Activated CD4-positive, alpha-beta T cell treated with anti-CD3 and anti-CD28 coated beads, Interleukin-2, amount 10 ng/mL, durations not matched to agents 7 days and 5 days (primary cell): ENCODE measurements around the gene ANTKMT. TPM values are rescaled to one million over a fixed set of nuclear protein-coding genes. Genes with fewer than 3 reads are reported as not detected.

Source experiments
- CTCF ChIA-PET: fragments of 350-600 bp; sonication (Branson Sonifier 250); formaldehyde crosslinking; loops from one replicate; lab custom pipeline; 2021; ENCODE audit warnings: antibody characterized with exemption; lab: Charles Lee
- POLR2A ChIA-PET: fragments of 350-600 bp; sonication (Branson Sonifier 250); formaldehyde crosslinking; loops from one replicate; lab custom pipeline; 2021; ENCODE audit warnings: antibody characterized with exemption; lab: Charles Lee
- DNase-seq: peaks from one replicate; pipeline ENCODE4 v3.0.0-alpha.2; 2020
- H3K27ac Mint-ChIP-seq: one replicate; pipeline ENCODE4 v1.8.0; 2021; ENCODE audit warnings: mild to moderate bottlenecking, moderate library complexity, mixed read lengths
- H3K27me3 Mint-ChIP-seq: one replicate; pipeline ENCODE4 v1.8.0; 2021; ENCODE audit warnings: mixed read lengths
- H3K36me3 Mint-ChIP-seq: one replicate; pipeline ENCODE4 v1.8.0; 2021; ENCODE audit warnings: low read depth, mixed read lengths
- H3K4me1 Mint-ChIP-seq: one replicate; pipeline ENCODE4 v1.8.0; 2021; ENCODE audit warnings: mixed read lengths
- H3K4me3 Mint-ChIP-seq: one replicate; pipeline ENCODE4 v1.8.0; 2021; ENCODE audit warnings: mild to moderate bottlenecking, moderate library complexity, mixed read lengths
- H3K9me3 Mint-ChIP-seq: one replicate; pipeline ENCODE4 v1.8.0; 2021; ENCODE audit warnings: mixed read lengths
- total RNA-seq, 2 experiments: library from RNA; stranded (reverse); gene quantifications; one replicate each; pipeline ENCODE4 v1.2.3, GENCODE V29; 2021

ANTKMT gene, protein sequence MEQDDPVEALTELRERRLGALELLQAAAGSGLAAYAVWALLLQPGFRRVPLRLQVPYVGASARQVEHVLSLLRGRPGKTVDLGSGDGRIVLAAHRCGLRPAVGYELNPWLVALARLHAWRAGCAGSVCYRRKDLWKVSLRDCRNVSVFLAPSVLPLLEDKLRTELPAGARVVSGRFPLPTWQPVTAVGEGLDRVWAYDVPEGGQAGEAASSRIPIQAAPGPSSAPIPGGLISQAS
- 1 to 10 TPM; 5.5 to 8.7 TPM for total RNA-seq

DNA sequence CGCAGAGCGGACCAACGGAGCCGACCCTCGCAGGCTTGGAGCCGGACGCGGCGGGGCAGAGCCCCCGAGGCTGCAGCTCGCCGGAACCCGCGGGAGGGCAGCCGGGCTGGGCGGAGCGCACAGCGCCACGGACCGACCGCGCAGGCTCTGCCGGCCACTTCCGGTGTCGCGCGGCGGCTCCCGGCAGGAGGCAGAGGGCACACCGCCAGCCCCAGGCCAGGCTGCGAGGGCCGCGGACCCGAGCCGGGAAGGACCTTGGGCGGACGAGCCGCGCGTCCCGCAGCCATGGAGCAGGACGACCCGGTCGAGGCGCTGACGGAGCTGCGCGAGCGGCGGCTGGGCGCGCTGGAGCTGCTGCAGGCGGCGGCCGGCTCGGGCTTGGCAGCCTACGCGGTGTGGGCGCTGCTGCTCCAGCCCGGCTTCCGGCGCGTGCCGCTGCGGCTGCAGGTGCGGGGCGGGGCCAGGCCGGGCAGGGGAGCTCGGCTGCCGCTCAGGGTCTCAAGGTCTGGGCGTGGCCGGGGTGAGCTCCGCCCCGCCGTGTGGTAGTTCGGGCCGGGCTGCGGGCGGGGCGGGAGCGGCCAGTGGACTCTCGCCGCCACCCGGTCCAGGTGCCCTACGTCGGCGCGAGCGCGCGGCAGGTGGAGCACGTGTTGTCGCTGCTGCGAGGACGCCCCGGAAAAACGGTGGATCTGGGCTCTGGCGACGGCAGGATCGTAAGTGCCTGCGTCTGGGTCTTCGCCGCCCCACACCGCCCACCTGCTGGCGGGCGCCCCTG is at the start of gene ANTKMT:
TSS of gene ANTKMT (plus strand) at position 157 of the 775 bp plus-strand sequence. CDS start at position 286, 129 bp downstream.
- peaks cover 6% of the 10 kb centered on the region for H3K27me3 Mint-ChIP-seq
- peak within 1 kb of the TSS; percentile 76 for H3K27ac Mint-ChIP-seq
- H3K4me3 Mint-ChIP-seq = peak within 1 kb of the TSS; percentile 68
- H3K36me3 Mint-ChIP-seq = no peaks in the 10 kb centered on the region
- DNase-seq = peak; percentile 68
- POLR2A ChIA-PET = interaction anchor here (0.8 to 1.1 kb wide), 3 partner anchors 26 to 85 kb away, joined by 3 to 4 read pairs (median 3); partner anchors contain the start of gene METTL26
- no peaks in the 10 kb centered on the region for H3K9me3 Mint-ChIP-seq
- CTCF ChIA-PET = interaction anchor here (0.6 to 2.2 kb wide), 7 partner anchors 9 to 895 kb away, joined by 3 to 9 read pairs (median 4); partner anchors contain the start of genes CHTF18, CIAO3 and RPUSD1
- H3K4me1 Mint-ChIP-seq = peaks cover 14% of the 10 kb centered on the region

DNA sequence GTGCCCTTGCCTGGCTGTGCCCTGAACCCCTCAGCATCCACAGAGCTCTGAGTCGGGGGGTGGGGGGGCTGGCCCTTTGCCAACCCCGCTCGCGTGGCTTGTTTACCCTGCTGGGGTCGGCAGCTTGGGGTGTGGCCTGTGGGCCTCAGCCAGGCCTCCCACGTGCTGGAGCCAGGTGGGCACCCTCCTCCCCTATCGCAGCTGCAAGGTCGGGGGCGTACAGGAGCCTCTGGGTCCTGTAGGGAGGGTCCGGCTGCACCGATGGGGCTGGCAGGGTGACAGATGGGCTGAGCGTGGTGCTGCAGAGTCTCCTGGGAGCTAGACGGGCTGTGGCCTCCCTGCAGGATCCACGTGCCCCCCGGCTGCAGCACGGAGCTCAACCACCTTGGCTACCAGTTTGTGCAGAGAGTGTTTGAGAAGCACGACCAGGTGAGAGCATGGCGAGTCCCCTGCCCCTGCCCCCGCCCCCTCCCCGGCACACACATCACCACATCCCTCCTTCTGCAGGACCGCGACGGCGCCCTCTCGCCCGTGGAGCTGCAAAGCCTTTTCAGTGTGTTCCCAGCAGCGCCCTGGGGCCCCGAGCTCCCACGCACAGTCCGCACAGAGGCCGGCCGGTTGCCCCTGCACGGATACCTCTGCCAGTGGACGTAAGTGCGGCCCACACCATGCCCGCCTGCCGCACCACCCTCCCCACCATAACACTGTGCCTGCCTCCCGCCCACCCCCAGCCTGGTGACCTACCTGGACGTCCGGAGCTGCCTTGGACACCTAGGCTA is 49.4 kb upstream of the ANTKMT start:
- no peak for DNase-seq
- Mint-ChIP-seq H3K36me3 (peaks cover 6% of the 10 kb centered on the region), H3K9me3 (no peaks in the 10 kb centered on the region), H3K27me3 (peaks cover 3% of the 10 kb centered on the region), H3K4me3 (no peak overlapping the region), H3K4me1 (peaks cover 8% of the 10 kb centered on the region), H3K27ac (no peak overlapping the region)
- CTCF ChIA-PET = interaction anchor here (0.7 kb wide), 1 partner anchor 24 kb away, joined by 3 read pairs; no protein-coding TSS in a partner anchor
- POLR2A ChIA-PET = no interaction called here

DNA sequence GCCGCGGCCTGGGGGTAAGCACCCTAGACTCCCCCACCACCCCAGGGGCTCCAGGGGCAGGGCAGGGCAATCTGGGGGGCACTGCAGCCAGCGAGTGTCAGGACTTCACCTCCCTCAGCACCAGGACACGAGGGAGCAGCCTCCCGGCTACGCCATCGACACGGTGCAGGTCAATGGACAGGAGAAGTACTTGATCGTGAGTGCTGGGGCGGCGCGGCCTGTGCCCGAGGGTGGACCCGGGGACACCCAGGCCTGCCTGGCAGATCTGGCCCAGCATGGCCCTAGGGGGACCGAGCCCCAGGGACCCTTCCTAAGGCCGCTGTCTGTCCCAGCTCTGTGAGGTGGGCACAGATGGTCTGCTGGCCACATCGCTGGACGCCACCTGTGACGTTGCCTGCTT is 48.6 kb upstream of the ANTKMT start:
- ChIA-PET POLR2A (no interaction called here), CTCF (interaction anchor here (1.4 kb wide), 1 partner anchor 12 kb away, joined by 4 read pairs; the partner anchor contains the start of gene JMJD8)
- peaks cover 3% of the 10 kb centered on the region for H3K27me3 Mint-ChIP-seq
- H3K9me3 Mint-ChIP-seq = no peaks in the 10 kb centered on the region
- peaks cover 6% of the 10 kb centered on the region for H3K36me3 Mint-ChIP-seq
- H3K4me3 Mint-ChIP-seq = no peak overlapping the region
- DNase-seq = no peak
- no peak overlapping the region for H3K27ac Mint-ChIP-seq
- peaks cover 10% of the 10 kb centered on the region for H3K4me1 Mint-ChIP-seq

DNA sequence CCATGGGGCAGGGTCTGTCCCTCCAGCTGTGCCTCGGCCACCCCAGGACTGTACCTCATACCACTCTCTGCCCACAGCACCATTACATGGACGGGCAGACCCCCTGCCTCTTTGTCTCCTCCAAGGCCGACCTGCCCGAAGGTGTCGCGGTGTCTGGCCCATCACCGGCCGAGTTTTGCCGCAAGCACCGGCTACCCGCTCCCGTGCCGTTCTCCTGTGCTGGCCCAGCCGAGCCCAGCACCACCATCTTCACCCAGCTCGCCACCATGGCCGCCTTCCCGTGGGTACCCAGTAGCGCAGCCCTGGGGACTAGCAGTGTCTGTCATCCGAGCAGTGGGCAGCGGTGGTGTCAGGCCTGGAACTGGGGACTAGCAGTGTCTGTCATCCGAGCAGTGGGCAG is 48.1 kb upstream of the ANTKMT start:
- CTCF ChIA-PET = interaction anchor here (1.4 kb wide), 1 partner anchor 12 kb away, joined by 4 read pairs; the partner anchor contains the start of gene JMJD8
- Mint-ChIP-seq H3K27me3 (peaks cover 3% of the 10 kb centered on the region), H3K4me1 (peaks cover 6% of the 10 kb centered on the region), H3K27ac (no peak overlapping the region), H3K9me3 (no peaks in the 10 kb centered on the region), H3K4me3 (no peak overlapping the region), H3K36me3 (peaks cover 6% of the 10 kb centered on the region)
- POLR2A ChIA-PET = no interaction called here
- DNase-seq = no peak

DNA sequence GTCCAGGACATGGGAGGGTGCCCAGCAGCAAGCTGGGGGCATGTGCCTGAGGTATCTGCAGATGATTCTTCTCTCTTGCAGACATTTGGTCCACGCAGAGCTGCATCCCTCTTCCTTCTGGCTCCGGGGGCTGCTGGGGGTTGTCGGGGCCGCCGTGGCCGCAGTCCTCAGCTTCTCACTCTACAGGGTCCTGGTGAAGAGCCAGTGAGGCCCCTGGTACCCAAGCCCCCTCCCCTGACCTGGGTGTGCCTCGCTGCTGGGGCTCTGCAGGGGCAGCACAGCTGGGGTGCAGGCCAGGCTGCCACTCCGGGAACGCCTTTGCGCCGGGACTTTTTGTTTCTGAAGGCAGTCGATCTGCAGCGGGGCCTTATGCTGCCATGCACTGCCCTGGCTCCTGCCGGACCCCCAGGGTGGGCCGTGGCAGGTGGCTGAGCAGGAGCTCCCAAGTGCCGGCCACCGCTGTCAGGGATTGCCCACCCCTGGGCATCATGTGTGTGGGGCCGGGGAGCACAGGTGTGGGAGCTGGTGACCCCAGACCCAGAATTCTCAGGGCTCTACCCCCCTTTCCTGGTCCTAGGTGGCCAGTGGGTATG is 47.5 kb upstream of the ANTKMT start:
- CTCF ChIA-PET = interaction anchor here (1.4 kb wide), 1 partner anchor 11 kb away, joined by 4 read pairs; the partner anchor contains the start of gene JMJD8
- POLR2A ChIA-PET = no interaction called here

DNA sequence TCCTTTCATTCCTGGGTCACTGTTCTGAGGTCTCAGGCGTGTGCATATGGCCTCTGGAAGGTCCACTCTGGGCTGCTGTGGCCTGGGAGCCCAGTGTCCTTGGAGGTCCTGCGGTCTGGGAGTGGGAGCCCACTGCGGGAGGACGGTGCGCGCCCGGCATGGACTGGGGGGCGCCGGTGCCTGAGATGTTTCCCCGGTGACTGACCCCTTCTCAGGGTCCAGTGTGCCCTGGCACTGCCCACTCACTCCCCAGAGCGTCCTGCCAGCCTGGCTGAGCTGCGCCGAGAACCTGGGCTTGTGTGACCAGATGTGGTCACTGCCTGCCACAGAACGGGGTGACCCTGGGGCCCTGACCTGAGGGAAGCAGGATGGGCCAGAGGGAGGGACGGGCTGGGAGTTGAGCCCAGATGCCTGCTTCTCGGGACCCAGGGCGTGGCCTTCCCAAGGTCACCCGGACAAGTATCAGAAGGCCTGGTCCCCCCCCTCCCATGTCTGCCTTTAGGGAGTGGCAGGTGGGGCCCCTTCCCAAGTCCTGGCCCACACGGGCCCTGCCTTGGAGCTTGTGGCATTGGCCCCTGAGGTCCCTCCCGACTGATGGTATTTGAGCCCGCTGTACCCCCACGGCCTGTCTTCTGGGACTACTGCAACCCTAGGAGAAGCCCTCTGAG is 46.6 kb upstream of the ANTKMT start:
- H3K4me3 Mint-ChIP-seq = no peak overlapping the region
- H3K27me3 Mint-ChIP-seq = peaks cover 3% of the 10 kb centered on the region
- H3K4me1 Mint-ChIP-seq = peaks cover 10% of the 10 kb centered on the region
- peaks cover 6% of the 10 kb centered on the region for H3K36me3 Mint-ChIP-seq
- H3K9me3 Mint-ChIP-seq = no peaks in the 10 kb centered on the region
- CTCF ChIA-PET = interaction anchor here (1.4 kb wide), 1 partner anchor 16 kb away, joined by 4 read pairs; the partner anchor contains the start of gene WDR24
- no peak for DNase-seq
- H3K27ac Mint-ChIP-seq = no peak overlapping the region
- POLR2A ChIA-PET = no interaction called here

More for the DNA sequence above, 47.5 kb upstream of the ANTKMT start:
- DNase-seq = no peak
- H3K36me3 Mint-ChIP-seq = peaks cover 6% of the 10 kb centered on the region
- H3K27me3 Mint-ChIP-seq = peaks cover 3% of the 10 kb centered on the region
- H3K27ac Mint-ChIP-seq = no peak overlapping the region
- peaks cover 6% of the 10 kb centered on the region for H3K4me1 Mint-ChIP-seq
- no peak overlapping the region for H3K4me3 Mint-ChIP-seq
- no peaks in the 10 kb centered on the region for H3K9me3 Mint-ChIP-seq

DNA sequence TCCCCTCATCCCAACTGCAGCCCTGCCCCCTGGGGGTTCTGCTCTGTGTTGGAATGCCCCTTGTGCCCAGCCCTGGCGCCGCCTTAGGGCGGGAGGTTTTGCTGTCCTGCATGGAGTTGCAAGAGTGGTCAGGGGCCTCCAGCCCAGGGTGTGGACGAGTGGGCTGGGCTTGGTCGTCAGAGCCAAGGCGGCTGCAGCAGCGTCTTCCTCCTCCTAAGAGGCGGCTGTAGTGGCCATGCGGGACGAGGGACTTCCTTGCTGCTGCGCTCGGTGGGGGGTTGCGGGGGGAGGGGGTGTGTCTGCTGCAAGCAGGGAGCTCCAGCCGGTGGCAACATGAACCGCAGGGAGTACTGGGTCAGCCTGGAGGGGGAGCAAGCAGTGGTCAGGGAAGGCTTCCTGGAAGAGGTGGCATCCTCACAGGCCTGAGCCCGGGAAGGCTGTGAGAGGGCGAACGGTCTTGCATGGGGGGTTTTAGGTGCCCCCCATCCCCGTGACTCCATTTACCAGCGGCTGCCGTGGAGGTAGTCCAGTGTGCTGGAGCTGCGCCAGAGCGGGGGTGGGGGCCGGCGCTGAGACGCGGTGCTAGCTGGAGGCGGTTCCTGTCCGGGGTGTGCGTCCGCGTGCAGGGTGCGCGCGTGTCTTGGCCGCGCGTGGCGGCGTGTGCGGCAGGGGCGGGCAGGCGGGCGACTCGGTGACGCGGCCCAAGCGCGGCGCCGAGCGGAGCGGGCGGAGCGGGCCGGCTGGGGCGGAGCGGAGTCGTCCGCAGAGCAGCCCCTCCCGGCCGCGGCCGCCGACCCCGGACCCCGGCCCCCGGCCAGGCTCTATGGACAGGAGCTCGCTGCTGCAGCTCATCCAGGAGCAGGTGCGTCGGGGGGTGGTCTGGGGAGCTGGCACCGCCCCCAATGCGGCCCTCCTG is 45.7 kb upstream of the ANTKMT start, which contains the start of gene RHBDL1:
TSS of gene RHBDL1 (plus strand) at position 704 of the 916 bp plus-strand sequence. CDS start at position 824, 120 bp downstream.
- Mint-ChIP-seq H3K27me3 (peaks cover 3% of the 10 kb centered on the region), H3K9me3 (no peaks in the 10 kb centered on the region), H3K4me3 (no peak within 1 kb of the TSS), H3K4me1 (peaks cover 10% of the 10 kb centered on the region), H3K36me3 (peaks cover 5% of the 10 kb centered on the region), H3K27ac (no peak within 1 kb of the TSS)
- ChIA-PET CTCF (interaction anchor here (0.9 to 1.4 kb wide), 3 partner anchors 15 to 39 kb away, joined by 4 to 6 read pairs (median 6); partner anchors contain the start of genes METTL26 and WDR24), POLR2A (no interaction called here)
- DNase-seq = no peak

DNA sequence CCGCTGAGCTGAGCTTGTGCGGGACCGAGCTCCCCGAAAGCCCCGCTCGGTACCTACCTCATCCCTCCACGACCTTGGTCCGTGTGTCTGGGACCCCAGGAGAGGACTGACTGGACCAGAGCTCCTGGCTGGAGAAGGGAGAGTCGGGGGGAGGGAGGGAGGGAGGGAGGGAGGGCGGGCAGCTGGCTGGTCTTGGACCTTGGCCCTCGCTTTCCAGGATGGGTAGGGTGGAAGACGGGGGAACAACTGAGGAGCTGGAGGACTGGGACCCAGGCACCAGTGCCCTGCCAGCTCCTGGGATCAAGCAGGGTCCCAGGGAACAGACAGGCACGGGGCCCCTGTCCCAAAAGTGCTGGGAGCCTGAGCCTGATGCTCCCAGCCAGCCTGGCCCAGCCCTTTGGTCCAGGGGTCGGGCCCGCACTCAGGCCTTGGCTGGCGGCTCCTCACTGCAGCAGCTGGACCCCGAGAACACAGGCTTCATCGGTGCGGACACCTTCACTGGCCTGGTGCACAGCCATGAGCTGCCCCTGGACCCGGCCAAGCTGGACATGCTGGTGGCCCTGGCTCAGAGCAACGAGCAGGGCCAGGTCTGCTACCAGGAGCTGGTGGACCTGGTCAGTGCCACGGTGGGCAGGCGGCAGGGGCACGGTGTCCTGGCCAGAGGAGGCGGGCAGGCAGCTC is 44.9 kb upstream of the ANTKMT start:
- ChIA-PET POLR2A (no interaction called here), CTCF (interaction anchor here (0.9 to 1.2 kb wide), 2 partner anchors 22 to 40 kb away, joined by 6 read pairs; partner anchors contain the start of gene METTL26)
- Mint-ChIP-seq H3K27me3 (peaks cover 3% of the 10 kb centered on the region), H3K27ac (no peak overlapping the region), H3K4me1 (peaks cover 13% of the 10 kb centered on the region), H3K9me3 (no peaks in the 10 kb centered on the region), H3K4me3 (no peak overlapping the region), H3K36me3 (peaks cover 7% of the 10 kb centered on the region)
- no peak for DNase-seq

DNA sequence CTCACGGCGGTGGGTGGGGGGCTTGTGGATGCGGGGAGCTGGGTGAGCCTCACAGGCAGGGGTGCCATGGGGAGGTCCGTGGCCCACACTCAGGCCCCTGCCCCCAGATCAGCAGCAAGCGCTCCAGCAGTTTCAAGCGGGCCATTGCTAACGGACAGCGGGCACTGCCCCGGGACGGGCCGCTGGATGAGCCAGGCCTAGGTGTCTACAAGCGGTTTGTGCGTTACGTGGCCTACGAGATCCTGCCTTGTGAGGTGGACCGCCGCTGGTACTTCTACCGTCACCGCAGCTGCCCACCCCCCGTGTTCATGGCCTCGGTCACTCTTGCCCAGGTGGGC is 44.4 kb upstream of the ANTKMT start:
- Mint-ChIP-seq H3K4me1 (peaks cover 18% of the 10 kb centered on the region), H3K9me3 (no peaks in the 10 kb centered on the region), H3K27ac (no peak overlapping the region), H3K36me3 (peaks cover 8% of the 10 kb centered on the region), H3K27me3 (peaks cover 3% of the 10 kb centered on the region), H3K4me3 (no peak overlapping the region)
- no peak for DNase-seq
- POLR2A ChIA-PET = no interaction called here
- CTCF ChIA-PET = interaction anchor here (1.0 to 1.2 kb wide), 2 partner anchors 9 to 23 kb away, joined by 5 to 6 read pairs; partner anchors contain the start of gene RHOT2

DNA sequence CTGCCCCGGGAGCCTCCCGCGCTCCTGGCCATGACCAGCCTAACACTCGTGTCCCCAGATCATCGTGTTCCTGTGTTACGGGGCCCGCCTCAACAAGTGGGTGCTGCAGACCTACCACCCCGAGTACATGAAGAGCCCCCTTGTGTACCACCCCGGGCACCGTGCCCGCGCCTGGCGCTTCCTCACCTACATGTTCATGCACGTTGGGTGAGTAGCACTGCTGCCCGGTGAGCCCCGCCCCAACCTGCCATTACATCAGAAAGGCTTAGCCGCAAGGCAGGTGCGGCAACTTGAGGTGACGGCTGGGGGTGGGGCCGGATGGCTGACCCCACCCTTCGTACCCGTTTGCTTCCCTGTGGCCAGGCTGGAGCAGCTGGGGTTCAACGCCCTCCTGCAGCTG is 44.0 kb upstream of the ANTKMT start:
- H3K27me3 Mint-ChIP-seq = peaks cover 3% of the 10 kb centered on the region
- no peak overlapping the region for H3K4me3 Mint-ChIP-seq
- no peak overlapping the region for H3K27ac Mint-ChIP-seq
- no peak for DNase-seq
- no peaks in the 10 kb centered on the region for H3K9me3 Mint-ChIP-seq
- peaks cover 21% of the 10 kb centered on the region for H3K4me1 Mint-ChIP-seq
- CTCF ChIA-PET = interaction anchor here (1.0 kb wide), 1 partner anchor 9 kb away, joined by 5 read pairs; the partner anchor contains the start of gene RHOT2
- peaks cover 10% of the 10 kb centered on the region for H3K36me3 Mint-ChIP-seq
- POLR2A ChIA-PET = no interaction called here
